ENCODE data around the gene WWOX.

WWOX gene

GRCh38 chr16:78735337-78735736 lies 635.9 kb downstream of the WWOX start:
- DNase-seq (ENCODE audit: low read depth in 2 of 2), result no peak

- no peak for DNase-seq (ENCODE audit: low read depth in 2 of 2)
These were observed 638.2 kb downstream of the WWOX start for GRCh38 chr16:78737630-78738029.

- DNase-seq (ENCODE audit: low read depth in 2 of 2), result no peak
These were observed 639.1 kb downstream of the WWOX start for GRCh38 chr16:78738557-78738956.

GRCh38 chr16:78740269-78740668 lies 640.8 kb downstream of the WWOX start:
- no peak for DNase-seq (ENCODE audit: low read depth in 2 of 2)

- no peak for DNase-seq (ENCODE audit: low read depth in 2 of 2)
These were observed 643.2 kb downstream of the WWOX start for GRCh38 chr16:78742501-78743283.

- no peak for DNase-seq (ENCODE audit: low read depth in 2 of 2)
These were observed 644.1 kb downstream of the WWOX start for GRCh38 chr16:78743556-78743955.

- DNase-seq (ENCODE audit: low read depth in 2 of 2), result no peak
These were observed 644.6 kb downstream of the WWOX start for GRCh38 chr16:78744099-78744498.

GRCh38 chr16:78744796-78745107 lies 645.3 kb downstream of the WWOX start:
- no peak for DNase-seq (ENCODE audit: low read depth in 2 of 2)

- no peak for DNase-seq (ENCODE audit: low read depth in 2 of 2)
These were observed 645.9 kb downstream of the WWOX start for GRCh38 chr16:78745108-78746019.

GRCh38 chr16:78746718-78747117 lies 647.3 kb downstream of the WWOX start:
- no peak for DNase-seq (ENCODE audit: low read depth in 2 of 2)

- no peak for DNase-seq (ENCODE audit: low read depth in 2 of 2)
These were observed 648.9 kb downstream of the WWOX start for GRCh38 chr16:78748220-78748929.

- DNase-seq (ENCODE audit: low read depth in 2 of 2), result no peak
These were observed 650.4 kb downstream of the WWOX start for GRCh38 chr16:78749745-78750268.

- DNase-seq (ENCODE audit: low read depth in 2 of 2), result no peak
These were observed 651.2 kb downstream of the WWOX start for GRCh38 chr16:78750611-78751010.

GRCh38 chr16:78751601-78752000 lies 652.1 kb downstream of the WWOX start:
- no peak for DNase-seq (ENCODE audit: low read depth in 2 of 2)

- no peak for DNase-seq (ENCODE audit: low read depth in 2 of 2)
These were observed 655.3 kb downstream of the WWOX start for GRCh38 chr16:78754713-78755112.

GRCh38 chr16:78755751-78756661 lies 656.6 kb downstream of the WWOX start:
- no peak for DNase-seq (ENCODE audit: low read depth in 2 of 2)

GRCh38 chr16:78759596-78759995 lies 660.1 kb downstream of the WWOX start:
- no peak for DNase-seq (ENCODE audit: low read depth in 2 of 2)

- DNase-seq (ENCODE audit: low read depth in 2 of 2), result no peak
These were observed 661.2 kb downstream of the WWOX start for GRCh38 chr16:78760611-78761010.

GRCh38 chr16:78761427-78761826 lies 662.0 kb downstream of the WWOX start:
- DNase-seq (ENCODE audit: low read depth in 2 of 2), result no peak

GRCh38 chr16:78762222-78762621 lies 662.8 kb downstream of the WWOX start:
- no peak for DNase-seq (ENCODE audit: low read depth in 2 of 2)

- DNase-seq (ENCODE audit: low read depth in 2 of 2), result no peak
These were observed 664.5 kb downstream of the WWOX start for GRCh38 chr16:78763821-78764440.
